NB4 (cell line): ENCODE results near the gene BCL2.

Experiments
- DNase-seq: peaks from one replicate; pipeline ENCODE4 v3.0.0; 2010; ENCODE audit warnings: low read depth
- H3K4me3 ChIP-seq: one replicate; pipeline ENCODE4 v1.5.1; 2011; ENCODE audit warnings: mild to moderate bottlenecking, low read depth, low read length, moderate library complexity
- CTCF ChIP-seq: IDR thresholded peaks from one replicate; pipeline ENCODE4 v1.5.1; 2012; ENCODE audit warnings: low read depth, low read length
- MAX ChIP-seq: IDR thresholded peaks from 2 replicates; pipeline ENCODE4 v1.6.1; 2011; ENCODE audit warnings: low read depth, low read length
- MYC ChIP-seq: IDR thresholded peaks from 2 replicates; pipeline ENCODE4 v1.6.1; 2011; ENCODE audit warnings: low read depth, low read length
- POLR2A ChIP-seq: IDR thresholded peaks from 2 replicates; pipeline ENCODE4 v1.6.1; 2011; ENCODE audit warnings: mild to moderate bottlenecking; ENCODE audit not compliant: insufficient read length; ENCODE audit errors: extremely low read depth

BCL2 gene

GRCh38 chr18:63288311-63288710 lies 31.3 kb downstream of the BCL2 start:
- no peak for DNase-seq
- no peak for TF ChIP-seq CTCF
- TF ChIP-seq POLR2A, result no peak
- no peak for TF ChIP-seq MYC
- no peak overlapping the region for H3K4me3 ChIP-seq

GRCh38 chr18:63287691-63288220 lies 31.8 kb downstream of the BCL2 start:
- no peak overlapping the region for H3K4me3 ChIP-seq
- TF ChIP-seq POLR2A, result no peak
- no peak for TF ChIP-seq CTCF
- no peak for TF ChIP-seq MYC
- no peak for TF ChIP-seq MAX
- no peak for DNase-seq

GRCh38 chr18:63286926-63287325 lies 32.6 kb downstream of the BCL2 start:
- H3K4me3 ChIP-seq, result no peak overlapping the region
- no peak for TF ChIP-seq MYC
- no peak for TF ChIP-seq POLR2A
- TF ChIP-seq MAX, result no peak
- no peak for TF ChIP-seq CTCF
- no peak for DNase-seq

GRCh38 chr18:63284827-63285733 lies 34.5 kb downstream of the BCL2 start:
- no peak for DNase-seq
- TF ChIP-seq CTCF, result no peak
- TF ChIP-seq MYC, result no peak
- TF ChIP-seq POLR2A, result no peak
- no peak for TF ChIP-seq MAX
- H3K4me3 ChIP-seq, result no peak overlapping the region

GRCh38 chr18:63284173-63284799 lies 35.3 kb downstream of the BCL2 start:
- DNase-seq, result no peak
- TF ChIP-seq MAX (no peak), MYC (no peak), CTCF (no peak), POLR2A (no peak)
- no peak overlapping the region for H3K4me3 ChIP-seq
